ENCODE measurements around the gene KCTD1.

KCTD1 gene

DNA sequence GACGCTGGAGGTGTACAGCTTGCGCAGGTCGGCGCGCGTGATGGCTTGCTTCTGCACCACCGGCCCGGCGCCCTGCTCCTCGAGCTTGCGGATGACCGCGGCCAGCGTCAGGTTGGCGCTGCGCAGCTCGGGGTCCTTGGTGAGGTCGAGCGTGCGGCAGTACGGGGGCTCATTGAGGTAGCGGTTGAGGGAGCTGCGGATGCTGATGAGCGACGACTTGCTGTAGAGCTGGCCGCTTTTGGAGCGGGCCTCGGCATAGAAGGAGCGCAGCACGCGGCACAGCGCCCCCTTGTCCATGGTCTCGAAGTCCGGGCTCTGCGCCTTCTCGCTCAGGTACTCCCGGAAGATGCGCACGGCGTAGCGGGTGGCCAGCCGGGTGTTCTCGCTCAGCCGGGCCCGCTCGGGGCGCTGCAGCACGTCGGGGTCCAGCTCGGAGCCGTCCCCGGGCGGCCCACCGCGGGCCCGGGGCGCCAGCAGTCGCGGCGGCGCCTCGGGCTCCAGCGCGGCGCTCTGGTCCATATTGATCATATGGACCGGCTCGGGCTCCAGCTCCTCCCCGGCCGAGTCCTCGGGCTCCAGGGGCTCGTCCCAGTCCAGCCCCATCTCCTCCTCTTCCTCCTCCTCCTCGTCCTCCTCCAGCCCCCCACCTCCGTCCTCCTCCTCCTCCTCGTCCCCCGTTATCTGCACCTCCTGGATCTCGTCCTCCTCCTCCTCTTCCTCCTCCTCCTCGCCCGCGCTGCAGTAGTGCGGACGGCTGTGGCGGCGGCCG, 523 bp downstream of the KCTD1 start:
- no peak for DNase-seq

DNA sequence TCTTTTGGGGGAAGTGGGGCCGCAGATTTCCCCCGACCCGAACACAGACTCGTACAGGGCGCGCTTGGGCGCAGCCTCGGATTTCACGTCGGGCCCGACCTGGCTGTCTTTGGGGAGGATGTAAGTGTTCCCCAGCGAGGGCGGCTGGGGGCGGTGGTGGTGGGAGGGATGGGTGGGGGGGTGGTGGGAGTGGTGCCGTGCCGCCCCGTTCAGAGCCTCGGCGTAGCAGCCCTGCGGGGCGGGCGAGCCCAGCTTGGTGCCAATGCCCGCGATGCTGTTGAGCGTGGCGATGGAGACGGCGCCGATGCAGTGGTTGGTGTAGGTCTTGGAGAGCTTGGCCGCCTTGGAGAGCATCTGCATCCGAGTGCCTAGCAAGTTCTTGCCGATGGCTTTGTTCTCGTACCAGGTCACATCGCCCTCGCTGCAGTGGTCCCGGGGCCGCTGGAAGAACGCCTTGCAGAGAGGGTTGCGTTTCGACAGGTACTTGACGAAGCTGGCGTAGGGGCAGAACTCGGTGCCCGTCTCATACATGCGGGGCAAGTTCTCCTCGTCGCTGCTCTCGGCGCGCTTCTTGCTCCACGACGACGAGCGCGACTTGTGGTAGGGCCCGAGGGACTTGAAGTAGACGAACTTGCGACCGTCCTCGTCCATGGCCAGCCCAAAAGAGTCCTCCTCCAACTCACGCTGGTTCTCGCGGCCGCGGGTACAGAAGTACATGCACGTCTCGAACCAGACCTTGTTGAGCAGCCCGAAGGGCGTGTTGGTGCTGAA, 1.3 kb downstream of the KCTD1 start:
- no peak for DNase-seq

DNA sequence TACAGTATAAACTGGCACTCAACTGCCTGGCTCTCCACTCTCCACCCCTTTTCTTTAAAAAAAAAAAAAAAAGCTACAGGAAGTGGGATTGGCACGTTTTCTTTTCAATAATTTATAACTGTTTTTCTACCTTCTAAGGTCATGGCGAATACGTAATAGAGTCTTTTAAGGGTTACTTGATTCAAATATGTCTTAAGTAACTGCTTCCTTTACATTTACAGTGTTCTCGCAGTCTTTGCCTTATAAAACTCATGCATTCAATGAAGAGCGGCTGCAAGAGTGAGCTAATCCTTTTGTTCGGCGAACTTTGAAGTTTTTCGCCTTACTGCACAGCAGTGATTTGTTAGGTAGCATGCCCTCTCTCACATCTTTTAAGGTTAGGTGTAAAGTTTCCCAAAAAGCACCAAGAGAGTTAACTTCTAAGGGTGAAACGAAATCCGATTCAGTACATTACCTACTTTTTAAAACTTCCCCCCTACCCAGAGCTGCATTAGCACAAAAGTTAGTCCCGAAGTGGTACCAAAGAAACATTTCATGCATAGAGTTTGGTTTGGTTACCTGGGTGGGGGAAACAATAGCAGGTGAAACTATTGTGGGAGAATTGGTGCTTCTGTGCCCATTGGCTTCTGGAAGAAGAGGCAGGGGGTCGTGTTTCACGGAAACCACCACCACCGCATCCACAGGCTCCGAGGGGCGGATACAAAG, 2.0 kb downstream of the KCTD1 start:
- no peak for DNase-seq

DNA sequence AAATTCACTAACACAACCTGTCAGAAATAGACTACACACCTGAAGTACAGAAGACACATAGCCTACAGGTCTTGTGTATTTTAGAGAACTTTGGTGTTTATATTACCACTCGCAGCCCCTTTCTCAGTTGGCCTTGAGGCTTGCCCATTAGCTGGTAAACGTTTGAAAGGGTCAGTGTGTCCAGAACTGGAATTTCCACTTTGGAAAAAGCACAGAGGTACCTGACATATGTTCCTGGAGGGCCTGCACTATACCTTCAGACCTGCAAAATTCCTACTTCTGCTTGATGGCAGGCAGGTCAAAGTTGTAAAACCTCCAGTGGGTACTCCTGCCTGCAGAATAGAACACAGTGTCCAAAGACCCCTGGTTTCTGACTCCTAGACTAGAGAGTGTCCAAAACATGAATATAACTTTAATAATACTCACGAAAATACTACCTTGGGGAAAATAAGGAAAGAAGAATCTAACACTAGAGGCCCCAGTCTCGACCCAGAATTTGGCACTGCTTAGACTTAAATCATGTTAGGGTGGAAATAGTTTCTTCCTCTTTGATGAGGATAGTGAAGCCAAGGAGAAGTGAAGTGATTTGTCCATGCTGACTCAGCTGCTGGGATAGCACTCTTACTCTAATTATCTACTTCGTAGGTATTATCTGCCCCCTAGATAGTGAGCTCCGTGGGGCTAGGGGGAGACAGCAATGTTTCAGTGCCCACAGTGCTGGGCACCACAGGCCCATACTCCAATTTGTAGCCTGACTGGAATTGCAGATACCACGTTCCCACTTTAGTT, 2.8 kb downstream of the KCTD1 start:
- DNase-seq: no peak

DNA sequence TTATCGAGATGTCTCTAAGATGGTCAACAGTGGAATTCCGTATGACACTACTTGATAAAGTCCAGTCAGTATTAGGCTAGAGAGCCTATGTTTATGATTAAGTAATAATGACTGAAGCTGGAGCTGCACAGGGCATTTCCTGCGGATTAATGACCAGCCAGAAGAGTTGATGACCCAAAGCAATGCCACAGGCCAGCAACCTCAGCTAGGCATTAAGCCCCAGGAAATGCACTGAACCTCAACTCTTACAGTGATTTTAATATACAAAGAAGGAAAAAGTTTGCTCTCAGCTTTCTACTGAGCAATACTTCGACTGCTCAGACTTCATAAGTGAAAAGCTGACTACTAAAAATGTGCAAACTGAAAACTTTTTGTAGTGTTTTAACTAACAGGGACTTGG, 3.9 kb downstream of the KCTD1 start:
- no peak for DNase-seq

DNA sequence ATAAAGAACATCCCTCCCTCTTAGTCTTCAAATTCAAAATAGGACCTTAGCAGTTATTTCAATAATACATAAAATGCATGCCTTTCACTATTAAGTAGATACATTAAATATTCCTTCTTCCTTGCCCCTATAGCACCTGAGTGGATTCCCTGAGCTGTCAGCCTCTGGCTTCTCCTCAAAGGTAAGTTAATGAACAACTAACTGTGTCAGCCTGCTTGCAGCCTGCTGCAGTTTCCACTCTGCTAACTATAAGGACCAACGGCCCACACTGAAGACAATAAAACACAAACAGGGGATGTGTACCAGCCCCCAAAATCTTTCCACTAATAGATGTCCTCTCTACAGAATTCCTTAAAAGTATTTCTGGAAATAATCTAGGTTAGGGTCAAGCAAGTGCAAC, 5.0 kb downstream of the KCTD1 start:
- DNase-seq: no peak

DNA sequence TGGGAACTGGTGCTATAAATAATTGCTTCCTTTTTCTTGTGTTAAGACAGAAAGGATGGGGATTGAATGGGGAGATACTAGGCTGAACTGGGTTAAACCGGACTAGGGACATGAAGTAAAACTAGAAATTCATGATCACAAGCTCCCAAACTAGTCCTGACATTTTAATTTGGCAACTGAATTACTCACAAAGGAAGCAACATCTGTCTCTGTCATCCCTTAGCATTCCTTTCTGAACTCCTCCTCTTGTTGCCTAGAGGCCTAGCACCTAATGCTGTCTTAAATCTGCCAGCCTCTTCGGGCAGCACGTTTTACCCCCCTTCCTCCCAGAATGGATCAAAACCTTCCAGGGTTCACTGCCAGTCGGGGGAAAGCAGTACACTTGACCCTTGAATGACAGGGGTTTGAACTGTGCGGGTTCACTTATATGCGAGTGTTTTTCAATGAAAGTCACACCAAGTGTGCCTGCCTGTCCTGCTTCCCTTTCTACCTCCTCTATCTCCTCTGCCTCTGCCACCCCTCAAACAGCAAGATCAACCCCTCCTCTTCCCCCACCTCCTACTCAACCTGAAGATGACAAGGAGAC, 8.2 kb downstream of the KCTD1 start:
- no peak for DNase-seq

DNA sequence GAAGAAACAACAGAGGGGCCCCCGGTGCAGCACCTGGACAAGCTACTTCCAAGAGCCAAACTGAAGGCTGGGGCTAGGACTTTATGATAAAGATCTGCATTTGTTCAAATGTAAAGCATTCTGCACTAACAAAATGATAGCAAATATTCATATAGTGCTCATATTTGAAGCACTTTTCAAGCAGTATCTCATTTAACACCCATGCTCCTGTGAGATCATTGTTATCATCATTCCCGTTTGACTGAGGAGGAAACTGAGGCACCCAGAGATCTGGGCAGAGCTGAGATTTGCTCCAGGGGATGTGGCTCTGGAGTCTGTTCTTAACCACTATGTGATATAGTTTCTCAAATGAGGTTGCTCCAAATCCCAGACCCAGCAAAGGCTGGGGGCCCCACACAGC, 9.8 kb downstream of the KCTD1 start:
- DNase-seq: no peak

DNA sequence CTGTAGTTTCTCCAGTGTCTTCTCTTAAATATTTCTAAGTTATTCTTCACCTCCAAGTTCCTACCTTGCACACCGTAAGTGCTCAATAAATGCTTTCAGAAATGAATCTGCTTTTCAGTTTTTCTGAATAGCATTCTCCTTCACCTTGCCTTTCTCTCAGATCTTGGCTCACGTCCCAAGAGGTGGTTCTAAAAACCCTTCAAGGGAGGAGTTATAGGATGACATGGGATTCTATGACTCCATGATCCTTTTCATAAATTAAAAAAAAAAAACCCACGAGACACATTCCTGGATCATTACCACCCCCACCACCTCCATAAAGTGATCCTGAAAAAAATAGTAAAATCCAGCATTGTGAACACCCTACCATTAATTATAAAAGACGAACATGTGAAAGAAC, 11.7 kb downstream of the KCTD1 start:
- DNase-seq: no peak

DNA sequence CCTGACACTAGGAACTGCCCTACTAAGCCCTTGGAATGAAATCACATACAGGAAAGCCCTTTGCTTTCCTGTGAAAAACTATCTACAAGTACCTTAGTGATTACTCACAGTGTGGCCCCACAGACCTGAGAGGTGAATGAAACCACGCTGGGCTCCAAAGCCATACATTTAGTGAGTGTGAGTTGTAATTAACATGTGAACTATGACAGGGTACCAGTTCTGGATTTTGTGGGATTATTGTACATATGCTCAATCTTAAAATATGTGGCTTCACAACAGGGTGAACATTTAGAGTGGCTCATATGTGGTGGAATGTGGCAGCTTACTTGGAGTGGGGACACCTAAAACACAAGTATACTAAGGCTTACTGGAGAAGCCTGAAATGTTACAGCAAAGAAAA, 12.3 kb downstream of the KCTD1 start:
- no peak for DNase-seq

DNA sequence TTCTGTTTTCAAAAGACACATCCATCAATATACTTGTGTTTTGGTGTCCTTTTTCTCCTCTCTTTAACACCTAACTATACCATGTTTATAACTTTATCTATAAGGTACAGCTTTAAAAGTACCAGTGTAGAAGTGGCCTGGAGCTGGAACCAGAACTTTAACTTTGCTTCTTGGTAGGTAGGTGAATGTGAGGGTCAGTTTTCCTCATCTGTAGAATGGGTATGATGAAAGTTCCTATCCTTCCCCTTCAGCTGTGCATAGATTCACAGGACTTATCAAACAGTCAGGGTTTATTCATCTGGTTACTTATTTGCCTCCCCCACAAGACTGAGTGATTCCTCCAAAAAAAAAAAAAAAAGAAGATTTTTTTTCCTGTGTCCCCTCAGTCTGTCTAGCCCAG, 12.7 kb downstream of the KCTD1 start:
- no peak for DNase-seq

DNA sequence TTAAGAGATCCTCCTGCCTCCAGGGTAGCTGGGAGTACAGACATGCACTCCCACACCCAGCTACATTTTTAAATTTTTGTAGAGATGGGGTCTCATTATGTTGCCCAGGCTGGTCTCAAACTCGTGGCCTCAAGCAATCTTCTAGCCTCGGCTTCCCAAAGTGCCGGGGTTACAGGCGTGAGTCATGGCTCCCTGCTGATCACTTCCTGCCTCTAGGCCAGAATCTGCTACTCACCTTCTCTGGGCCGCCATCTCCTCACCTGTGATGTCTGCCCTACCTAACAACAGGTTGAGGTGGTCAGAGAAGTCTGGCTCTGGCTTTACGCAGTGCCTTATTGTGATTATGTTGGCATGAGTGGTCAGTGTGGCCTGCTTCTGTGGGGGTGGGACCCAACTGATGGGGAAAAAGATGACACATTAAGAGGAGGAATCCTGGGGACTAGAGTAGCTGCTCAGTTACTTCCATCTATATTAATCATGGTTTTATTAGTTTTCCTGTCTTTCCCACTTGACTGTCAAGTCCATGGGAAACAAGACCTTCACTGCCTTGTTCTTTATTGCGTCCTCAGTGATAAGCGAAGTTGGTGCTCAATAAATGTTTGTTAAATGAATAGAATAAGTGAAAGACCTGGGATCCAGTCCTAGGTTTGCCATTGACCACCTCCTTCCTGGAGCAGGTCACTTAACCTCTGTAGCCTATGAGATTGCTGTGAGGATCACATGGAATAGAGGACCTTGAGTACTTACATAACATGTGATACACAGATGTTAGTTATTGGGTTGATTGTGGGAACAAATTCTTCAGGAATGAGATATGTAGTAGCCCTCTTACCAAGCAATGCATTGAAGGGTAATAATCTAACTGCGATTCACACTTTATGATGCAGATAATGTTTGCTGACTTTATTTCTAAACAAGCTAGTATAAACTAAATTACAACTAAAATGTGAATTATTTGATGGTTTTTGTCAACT, 15.7 kb downstream of the KCTD1 start:
- DNase-seq: no peak

DNA sequence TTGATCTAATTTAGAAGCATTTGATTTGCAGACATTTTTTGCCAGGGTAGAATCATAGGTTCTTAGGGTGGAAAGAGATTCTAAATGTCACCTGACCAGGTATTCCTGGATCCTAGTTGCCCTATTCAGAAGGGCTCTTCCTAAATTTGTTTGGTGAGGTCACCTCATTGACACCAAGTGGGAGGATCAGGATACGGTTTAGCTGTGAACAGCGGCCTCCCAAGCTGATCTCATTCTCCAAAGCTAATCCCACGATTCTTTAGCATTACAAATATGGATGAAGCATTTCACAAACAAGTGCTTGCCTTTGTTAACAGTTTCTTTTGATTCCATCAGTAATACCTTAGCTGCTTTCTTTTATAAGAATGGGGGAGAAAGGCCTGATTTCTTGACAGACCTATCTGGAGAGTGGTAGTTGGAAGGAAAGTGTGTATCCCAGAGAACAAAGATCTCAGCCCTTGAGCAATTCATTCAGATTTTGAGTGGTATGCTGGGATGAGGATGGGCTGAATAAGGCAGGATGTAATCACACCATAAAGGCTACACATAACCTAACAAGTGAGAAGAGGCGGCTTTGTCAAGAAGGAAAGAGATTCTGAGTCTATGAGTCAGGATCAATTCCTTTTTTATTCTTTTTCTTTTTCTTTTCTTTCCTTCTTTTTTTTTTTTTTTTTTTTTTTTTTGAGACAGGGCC, 16.6 kb downstream of the KCTD1 start:
- DNase-seq: no peak

DNA sequence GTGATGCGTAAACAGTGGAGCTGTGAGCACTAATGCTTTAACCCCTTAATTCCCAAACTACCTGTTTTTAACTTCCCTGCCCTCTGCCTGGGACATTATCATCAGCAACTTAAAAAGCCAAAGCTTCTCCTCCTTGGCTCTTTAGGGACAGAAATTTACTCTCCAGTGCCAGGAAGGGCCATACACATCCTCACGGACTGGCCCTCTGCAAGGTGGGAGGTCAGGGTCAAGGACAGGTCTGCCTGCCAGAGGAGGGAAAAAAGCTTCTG, 21.5 kb downstream of the KCTD1 start:
- DNase-seq: no peak

DNA sequence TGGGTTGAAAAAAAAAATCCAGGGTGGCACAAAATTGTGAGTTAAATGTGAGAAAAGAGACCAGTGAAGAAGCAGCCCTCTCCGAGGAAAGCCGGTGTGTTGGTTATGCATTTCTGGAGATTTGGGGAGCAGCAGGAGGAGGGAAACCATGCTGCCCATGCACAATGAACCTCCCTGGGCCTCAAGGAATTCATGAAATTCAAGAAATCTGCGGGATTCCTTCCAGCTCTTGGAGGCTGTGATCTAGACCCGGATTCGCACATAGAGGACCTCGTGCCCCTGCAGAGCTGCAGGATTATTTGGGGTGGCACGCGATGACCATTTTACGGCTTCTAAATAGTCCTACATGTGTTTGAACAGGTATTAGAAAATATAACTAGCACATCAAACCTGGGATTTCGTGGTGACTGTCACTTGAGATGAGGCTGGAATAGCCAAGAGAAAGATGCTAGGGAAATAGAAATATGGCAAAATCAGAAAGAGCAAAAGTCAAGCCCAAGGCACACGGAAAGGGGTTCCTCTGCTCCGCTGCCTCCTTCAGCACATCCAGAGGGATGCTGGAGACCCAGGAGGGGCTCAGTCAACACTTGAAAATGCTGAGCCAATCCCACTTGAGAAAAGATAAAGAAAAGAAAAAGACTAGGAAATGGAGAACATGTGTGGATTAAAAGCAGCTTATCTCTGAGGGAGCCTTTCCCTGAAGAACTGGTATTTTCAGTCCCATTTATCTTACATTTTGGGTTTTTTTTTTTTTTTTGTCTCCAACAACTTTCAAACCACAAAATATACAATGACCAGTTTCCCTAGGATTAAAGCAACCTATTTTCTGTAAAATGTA, 22.0 kb downstream of the KCTD1 start:
- DNase-seq: no peak

DNA sequence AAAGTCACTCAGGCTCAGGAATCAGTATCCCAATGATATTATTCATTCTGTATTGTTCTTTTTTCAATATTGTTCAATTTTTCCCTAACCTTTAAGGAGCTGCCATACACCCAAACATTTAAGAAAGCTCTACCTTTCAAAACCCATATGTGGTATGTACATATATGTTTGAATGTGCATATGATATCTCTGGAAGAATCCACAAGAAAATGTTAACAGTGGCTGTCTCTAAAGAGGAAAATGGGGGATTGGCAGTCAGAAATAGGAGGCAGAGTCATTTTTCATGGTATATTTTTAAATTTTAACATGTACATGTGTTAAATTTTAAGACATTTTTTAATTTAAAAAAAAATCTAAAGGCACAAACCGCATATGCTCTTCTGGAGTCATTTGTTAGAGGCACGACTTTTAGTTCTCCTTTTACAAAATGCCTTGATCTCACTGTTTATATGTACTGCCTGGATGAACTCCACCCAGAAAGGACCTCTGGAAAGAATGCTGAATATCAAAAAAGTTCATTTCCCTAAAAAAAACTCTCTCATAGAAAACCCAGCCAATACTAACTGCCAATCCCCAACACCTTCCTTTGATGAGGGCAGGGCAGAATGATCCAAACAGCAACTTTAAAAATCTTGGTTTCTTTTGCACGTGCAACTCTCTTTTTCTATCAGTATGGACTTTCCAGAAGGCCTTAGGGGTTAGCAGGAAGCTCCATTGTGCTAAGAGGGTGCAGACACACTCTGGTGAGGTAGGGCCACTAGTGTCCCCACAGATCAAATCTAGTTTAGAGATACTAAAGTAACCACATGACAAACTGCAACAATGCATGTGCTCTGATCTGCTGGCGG, 23.6 kb downstream of the KCTD1 start:
- DNase-seq: no peak

DNA sequence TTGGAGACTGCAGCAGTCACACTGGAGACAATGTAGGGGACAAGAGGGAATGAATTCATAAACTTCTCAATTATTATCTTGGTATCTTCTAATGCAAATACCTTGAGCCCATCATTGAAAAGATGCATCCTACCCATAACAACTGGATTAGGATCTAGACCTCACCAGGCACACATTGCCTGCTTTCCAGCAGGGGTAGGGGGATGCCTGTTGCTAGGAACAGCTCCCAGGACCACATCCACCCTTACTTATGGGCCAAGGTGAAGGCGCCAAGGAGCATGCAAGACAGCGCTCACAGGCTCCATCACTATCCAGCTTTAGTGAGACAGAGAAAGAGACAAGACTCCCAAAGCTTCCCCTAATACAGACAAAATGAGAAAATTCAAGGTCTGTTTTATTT, 24.4 kb downstream of the KCTD1 start:
- DNase-seq: no peak

DNA sequence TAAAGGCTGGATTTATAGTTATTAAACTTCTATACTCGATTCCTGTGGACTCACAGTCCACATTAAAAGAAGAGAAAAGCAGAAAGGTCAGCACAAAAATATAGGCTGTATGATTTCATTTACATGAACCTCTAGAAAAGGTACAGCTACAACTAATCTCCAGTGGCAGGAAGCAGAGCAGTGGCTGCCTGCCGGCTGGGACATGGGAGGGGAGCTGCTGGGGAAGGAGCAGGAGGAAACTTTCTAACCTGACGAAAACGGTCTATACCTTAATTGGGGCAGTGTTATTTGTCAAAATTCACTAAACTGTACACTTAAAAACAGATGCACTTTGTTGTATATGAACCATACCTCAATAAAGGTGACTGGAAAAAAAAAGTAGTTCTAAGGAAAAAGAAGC, 26.7 kb downstream of the KCTD1 start:
- no peak for DNase-seq

DNA sequence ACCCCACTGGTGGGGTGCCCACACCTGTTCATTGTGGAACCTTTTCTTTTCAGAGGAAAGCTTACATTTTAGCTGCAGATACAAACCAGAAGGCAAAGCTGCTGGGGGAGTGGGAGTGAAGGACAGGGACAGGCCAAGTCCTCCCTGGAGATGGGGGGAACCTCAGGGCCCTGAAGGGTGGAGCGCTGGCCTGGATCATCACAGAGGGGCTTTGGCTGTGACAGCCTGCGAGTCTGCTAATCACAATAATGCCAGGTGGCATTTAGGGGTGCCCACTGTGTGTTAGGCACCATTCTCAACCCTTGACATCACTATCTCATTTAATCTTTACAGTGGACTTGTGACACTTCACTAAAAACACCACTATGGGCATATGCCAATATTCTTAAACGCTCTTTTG, 27.4 kb downstream of the KCTD1 start:
- DNase-seq: no peak

All from DMS 273 treated with DMSO at 0.1 percent for 48 hours (cell line).